ENCODE results near the gene BTN3A1. TPM values are rescaled to one million over a fixed set of nuclear protein-coding genes. Genes with fewer than 3 reads are reported as not detected.

BTN3A1 gene
- total RNA-seq, 4 donors from 2014 or later, result 2.5 to 3.5 (median 3.1) TPM

DNA sequence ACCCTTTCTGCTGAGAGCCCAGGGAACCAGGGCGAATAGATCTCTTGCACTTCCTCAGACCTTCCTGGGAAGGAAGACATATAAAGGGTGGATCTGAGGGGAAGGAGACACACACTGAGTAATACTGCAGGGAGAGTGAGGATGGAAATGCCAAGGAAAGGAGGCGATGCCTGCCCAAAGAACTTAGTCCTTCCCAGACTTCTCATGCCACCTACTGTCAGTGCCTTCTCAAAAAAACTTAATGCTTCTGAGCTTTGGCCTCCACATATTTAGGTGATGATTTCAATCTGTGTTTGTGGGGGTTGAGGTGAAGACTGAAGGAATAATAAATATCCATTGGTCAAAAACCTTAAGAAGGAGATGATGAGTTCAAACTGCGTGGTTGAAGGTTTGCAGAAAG, 9.7 kb downstream of the BTN3A1 start:
- DNase-seq (no peak), ATAC-seq (no peak)
- intact Hi-C loops (cut with DNase I; ENCODE audit: low total_unique reads), result no loop called here
- no peak overlapping the region for H3K27ac ChIP-seq
- H3K4me1 ChIP-seq, result no peaks in the 10 kb centered on the region
- in situ Hi-C loops (cut with MboI; ENCODE audit: low sequenced_read_pairs in 4 of 4), result no loop called here
- H3K4me3 ChIP-seq, result no peak overlapping the region
- TF ChIP-seq, protein P1, sequence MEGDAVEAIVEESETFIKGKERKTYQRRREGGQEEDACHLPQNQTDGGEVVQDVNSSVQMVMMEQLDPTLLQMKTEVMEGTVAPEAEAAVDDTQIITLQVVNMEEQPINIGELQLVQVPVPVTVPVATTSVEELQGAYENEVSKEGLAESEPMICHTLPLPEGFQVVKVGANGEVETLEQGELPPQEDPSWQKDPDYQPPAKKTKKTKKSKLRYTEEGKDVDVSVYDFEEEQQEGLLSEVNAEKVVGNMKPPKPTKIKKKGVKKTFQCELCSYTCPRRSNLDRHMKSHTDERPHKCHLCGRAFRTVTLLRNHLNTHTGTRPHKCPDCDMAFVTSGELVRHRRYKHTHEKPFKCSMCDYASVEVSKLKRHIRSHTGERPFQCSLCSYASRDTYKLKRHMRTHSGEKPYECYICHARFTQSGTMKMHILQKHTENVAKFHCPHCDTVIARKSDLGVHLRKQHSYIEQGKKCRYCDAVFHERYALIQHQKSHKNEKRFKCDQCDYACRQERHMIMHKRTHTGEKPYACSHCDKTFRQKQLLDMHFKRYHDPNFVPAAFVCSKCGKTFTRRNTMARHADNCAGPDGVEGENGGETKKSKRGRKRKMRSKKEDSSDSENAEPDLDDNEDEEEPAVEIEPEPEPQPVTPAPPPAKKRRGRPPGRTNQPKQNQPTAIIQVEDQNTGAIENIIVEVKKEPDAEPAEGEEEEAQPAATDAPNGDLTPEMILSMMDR (IDR thresholded peaks at IDR 0.05 in 4 of 5, conservative IDR thresholded peaks at IDR 0.05 in 1 of 5), result no peak
- TF ChIP-seq POLR2A (IDR thresholded peaks at IDR 0.05), result no peak
- H3K27me3 ChIP-seq, result no peaks in the 10 kb centered on the region
- no peaks in the 10 kb centered on the region for H3K36me3 ChIP-seq
- H3K9me3 ChIP-seq, result no peaks in the 10 kb centered on the region

DNA sequence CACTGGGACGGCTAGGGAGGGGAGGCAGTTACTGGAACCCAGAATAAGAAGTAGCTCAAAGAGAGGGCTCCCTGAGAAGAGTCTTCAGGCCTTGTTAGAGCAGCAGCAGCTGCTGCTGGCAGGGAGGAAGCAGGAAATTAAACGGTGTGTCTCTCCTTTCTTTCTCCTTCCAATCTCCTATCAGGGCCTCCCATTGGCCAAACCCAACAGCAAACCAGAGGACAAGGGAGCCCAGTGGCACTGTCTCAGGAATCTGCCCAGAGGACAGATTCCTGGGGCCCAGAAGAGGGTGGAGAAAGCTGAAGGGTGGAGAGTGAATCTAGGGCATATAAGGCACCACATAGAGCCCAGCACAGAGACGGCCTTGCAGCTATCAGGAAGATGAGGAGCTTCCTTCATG, 10.2 kb downstream of the BTN3A1 start:
- DNase-seq (no peak), ATAC-seq (no peak)
- Histone ChIP-seq H3K27me3 (no peaks in the 10 kb centered on the region), H3K27ac (no peak overlapping the region), H3K4me1 (no peaks in the 10 kb centered on the region), H3K36me3 (no peaks in the 10 kb centered on the region), H3K9me3 (no peaks in the 10 kb centered on the region), H3K4me3 (no peak overlapping the region)
- no peak for TF ChIP-seq POLR2A (IDR thresholded peaks at IDR 0.05)
- TF ChIP-seq, protein P1 (IDR thresholded peaks at IDR 0.05 in 4 of 5, conservative IDR thresholded peaks at IDR 0.05 in 1 of 5), result no peak
- in situ Hi-C loops (cut with MboI; ENCODE audit: low sequenced_read_pairs in 4 of 4), result no loop called here
- intact Hi-C loops (cut with DNase I; ENCODE audit: low total_unique reads), result no loop called here

DNA sequence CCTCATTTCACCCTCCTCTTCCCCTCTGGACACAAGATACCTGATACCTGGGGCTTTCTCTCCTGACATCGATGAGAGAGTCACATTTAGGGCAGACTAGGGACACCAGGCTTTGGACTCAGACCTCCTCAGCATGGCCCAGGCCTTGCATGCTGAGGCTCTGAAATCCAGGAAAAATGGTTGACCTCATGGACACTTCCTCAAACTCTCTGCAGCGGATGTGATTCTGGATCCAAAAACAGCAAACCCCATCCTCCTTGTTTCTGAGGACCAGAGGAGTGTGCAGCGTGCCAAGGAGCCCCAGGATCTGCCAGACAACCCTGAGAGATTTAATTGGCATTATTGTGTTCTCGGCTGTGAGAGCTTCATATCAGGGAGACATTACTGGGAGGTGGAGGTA, 10.9 kb downstream of the BTN3A1 start:
- no peaks in the 10 kb centered on the region for H3K36me3 ChIP-seq
- in situ Hi-C loops (cut with MboI; ENCODE audit: low sequenced_read_pairs in 4 of 4) (no loop called here), intact Hi-C loops (cut with DNase I; ENCODE audit: low total_unique reads) (no loop called here)
- no peaks in the 10 kb centered on the region for H3K27me3 ChIP-seq
- ATAC-seq (no peak), DNase-seq (no peak)
- no peak overlapping the region for H3K4me3 ChIP-seq
- H3K9me3 ChIP-seq, result no peaks in the 10 kb centered on the region
- TF ChIP-seq, protein P1 (IDR thresholded peaks at IDR 0.05 in 4 of 5, conservative IDR thresholded peaks at IDR 0.05 in 1 of 5), result no peak
- no peak for TF ChIP-seq POLR2A (IDR thresholded peaks at IDR 0.05)
- no peaks in the 10 kb centered on the region for H3K4me1 ChIP-seq
- H3K27ac ChIP-seq, result no peak overlapping the region

DNA sequence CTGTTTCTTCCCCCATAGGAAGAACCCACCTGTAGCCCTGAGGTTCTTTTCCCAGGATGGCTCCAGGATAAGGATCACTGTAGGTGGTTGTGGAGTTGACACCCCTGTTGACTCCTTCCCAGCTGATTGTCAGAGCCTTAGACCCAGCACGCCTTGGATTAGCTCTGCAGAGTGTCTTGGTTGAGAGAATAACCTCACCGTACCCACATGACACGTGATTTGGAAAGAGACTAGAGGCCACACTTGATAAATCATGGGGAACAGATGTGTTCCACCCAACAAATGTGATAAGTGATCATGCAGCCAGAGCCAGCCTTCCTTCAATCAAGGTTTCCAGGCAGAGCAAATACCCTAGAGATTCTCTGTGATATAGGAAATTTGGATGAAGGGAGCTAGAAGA, 12.2 kb downstream of the BTN3A1 start:
- Histone ChIP-seq H3K4me3 (no peak overlapping the region), H3K27me3 (no peaks in the 10 kb centered on the region), H3K9me3 (no peaks in the 10 kb centered on the region), H3K36me3 (no peaks in the 10 kb centered on the region), H3K27ac (no peak overlapping the region), H3K4me1 (no peaks in the 10 kb centered on the region)
- DNase-seq (no peak), ATAC-seq (no peak)
- intact Hi-C loops (cut with DNase I; ENCODE audit: low total_unique reads) (no loop called here), in situ Hi-C loops (cut with MboI; ENCODE audit: low sequenced_read_pairs in 4 of 4) (no loop called here)
- TF ChIP-seq, protein P1 (IDR thresholded peaks at IDR 0.05 in 4 of 5, conservative IDR thresholded peaks at IDR 0.05 in 1 of 5), result no peak
- no peak for TF ChIP-seq POLR2A (IDR thresholded peaks at IDR 0.05)

DNA sequence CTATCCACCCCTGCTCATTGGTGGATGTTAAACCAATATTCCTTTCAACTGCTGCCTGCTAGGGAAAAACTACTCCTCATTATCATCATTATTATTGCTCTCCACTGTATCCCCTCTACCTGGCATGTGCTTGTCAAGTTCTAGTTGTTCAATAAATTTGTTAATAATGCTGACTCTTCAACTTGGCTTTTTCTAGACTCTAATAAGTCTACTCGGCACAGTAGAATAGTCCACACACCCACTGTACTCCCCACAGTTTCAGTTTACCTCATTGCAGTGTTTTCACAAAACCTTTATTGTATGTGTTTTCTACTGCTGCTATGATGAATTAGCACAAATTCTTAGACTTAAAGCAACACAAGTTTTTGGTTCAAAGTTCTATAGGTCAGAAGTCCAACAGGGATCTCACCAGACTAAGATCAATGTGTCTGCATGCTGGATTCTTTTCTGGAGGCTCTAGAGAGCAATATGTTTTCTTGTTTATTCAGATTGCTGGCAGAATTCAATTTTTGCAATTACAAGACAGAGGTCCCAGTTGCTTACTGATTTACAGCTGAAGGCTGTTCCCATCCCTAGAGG, 13.1 kb downstream of the BTN3A1 start:
- no peaks in the 10 kb centered on the region for H3K9me3 ChIP-seq
- TF ChIP-seq, protein P1 (IDR thresholded peaks at IDR 0.05 in 4 of 5, conservative IDR thresholded peaks at IDR 0.05 in 1 of 5), result no peak
- H3K27me3 ChIP-seq, result no peaks in the 10 kb centered on the region
- no peaks in the 10 kb centered on the region for H3K36me3 ChIP-seq
- H3K27ac ChIP-seq, result no peak overlapping the region
- intact Hi-C loops (cut with DNase I; ENCODE audit: low total_unique reads), result no loop called here
- DNase-seq (no peak), ATAC-seq (no peak)
- no peak overlapping the region for H3K4me3 ChIP-seq
- no peaks in the 10 kb centered on the region for H3K4me1 ChIP-seq
- in situ Hi-C loops (cut with MboI; ENCODE audit: low sequenced_read_pairs in 4 of 4), result no loop called here
